GM23338 (cell line): ENCODE data around the gene NPW. TPM values are rescaled to one million over a fixed set of nuclear protein-coding genes. Genes with fewer than 3 reads are reported as not detected.

Experiments used
- ATAC-seq: fragments of 200-7000 bp; cut with Tn5 transposase; 3 replicates; pipeline ENCODE4 v1.9.1; 2020
- DNase-seq: peaks from one replicate; pipeline ENCODE4 v3.0.0-alpha.2; 2015; ENCODE audit warnings: low spot score
- H2AFZ ChIP-seq: fragments of 200-600 bp; sonication (generic); 2 replicates; pipeline ENCODE4 v1.8.0; 2016; ENCODE audit warnings: antibody characterized with exemption, mild to moderate bottlenecking, moderate library complexity
- H3F3A ChIP-seq: fragments of 200-600 bp; sonication (generic); replicated peaks from 2 replicates; pipeline ENCODE4 v1.8.0; 2017; ENCODE audit warnings: antibody characterized with exemption, mixed run types, low read depth
- H3K27ac ChIP-seq: fragments of 200-600 bp; sonication (generic); 2 replicates; pipeline ENCODE4 v1.6.1; 2016; ENCODE audit warnings: low read depth
- H3K27me3 ChIP-seq: fragments of 200-600 bp; sonication (generic); 2 replicates; pipeline ENCODE4 v1.8.0; 2016; ENCODE audit warnings: mild to moderate bottlenecking, mixed run types, moderate library complexity; ENCODE audit not compliant: insufficient read depth
- H3K36me3 ChIP-seq: fragments of 200-600 bp; sonication (generic); 2 replicates; pipeline ENCODE4 v1.8.0; 2016; ENCODE audit warnings: mild to moderate bottlenecking; ENCODE audit not compliant: insufficient read depth
- H3K4me1 ChIP-seq: fragments of 200-600 bp; sonication (generic); 2 replicates; pipeline ENCODE4 v1.8.0; 2016; ENCODE audit warnings: mild to moderate bottlenecking, moderate library complexity; ENCODE audit not compliant: insufficient read depth
- H3K4me2 ChIP-seq: fragments of 200-600 bp; sonication (generic); 2 replicates; pipeline ENCODE4 v1.7.1; 2017; ENCODE audit warnings: mixed run types
- H3K4me3 ChIP-seq: fragments of 200-600 bp; sonication (generic); 2 replicates; pipeline ENCODE4 v1.6.1; 2016; ENCODE audit warnings: mixed run types
- H3K79me2 ChIP-seq: fragments of 200-600 bp; sonication (generic); replicated peaks from 2 replicates; pipeline ENCODE4 v1.8.0; 2017; ENCODE audit warnings: mild to moderate bottlenecking; ENCODE audit not compliant: insufficient read depth
- H3K9me2 ChIP-seq: fragments of 200-600 bp; sonication (generic); 2 replicates; pipeline ENCODE4 v1.8.0; 2017; ENCODE audit not compliant: insufficient read depth
- H4K20me1 ChIP-seq: fragments of 200-600 bp; sonication (generic); replicated peaks from 2 replicates; pipeline ENCODE4 v1.8.0; 2017; ENCODE audit warnings: mild to moderate bottlenecking; ENCODE audit not compliant: insufficient read depth
- H3K27ac Mint-ChIP-seq: 2 replicates; pipeline ENCODE4 v1.8.0; 2020; ENCODE audit warnings: inconsistent platforms, mild to moderate bottlenecking, moderate library complexity, mixed read lengths
- H3K27me3 Mint-ChIP-seq: 3 replicates; pipeline ENCODE4 v1.8.0; 2022; ENCODE audit warnings: low read depth, mild to moderate bottlenecking, moderate library complexity, mixed read lengths, inconsistent platforms; ENCODE audit not compliant: insufficient read depth, poor library complexity
- H3K36me3 Mint-ChIP-seq: 3 replicates; pipeline ENCODE4 v1.8.0; 2021; ENCODE audit warnings: low read depth, mild to moderate bottlenecking, inconsistent platforms, moderate library complexity, mixed read lengths
- H3K4me1 Mint-ChIP-seq: 3 replicates; pipeline ENCODE4 v1.8.0; 2020; ENCODE audit warnings: mild to moderate bottlenecking, inconsistent platforms, mixed read lengths
- H3K4me3 Mint-ChIP-seq: 3 replicates; pipeline ENCODE4 v1.8.0; 2021; ENCODE audit warnings: moderate library complexity, mild to moderate bottlenecking, inconsistent platforms, mixed read lengths
- H3K9me3 Mint-ChIP-seq: 3 replicates; pipeline ENCODE4 v1.8.0; 2020; ENCODE audit warnings: moderate library complexity, mild to moderate bottlenecking, inconsistent platforms, mixed read lengths
- CREB1 ChIP-seq: fragments of 250-450 bp; sonication (Bioruptor Pico); IDR thresholded peaks from 2 replicates; pipeline ENCODE4 v1.5.0; 2020; ENCODE audit warnings: low read depth, mild to moderate bottlenecking, moderate library complexity
- EZH2 ChIP-seq: fragments of 200-600 bp; sonication (generic); IDR thresholded peaks from one replicate; pipeline ENCODE4 v1.8.0; 2017; ENCODE audit warnings: antibody characterized with exemption, mild to moderate bottlenecking, low read depth; ENCODE audit not compliant: unreplicated experiment
- EZH2phosphoT487 ChIP-seq: fragments of 200-600 bp; sonication (generic); IDR thresholded peaks from one replicate; pipeline ENCODE4 v1.8.1; 2018; ENCODE audit warnings: antibody characterized with exemption; ENCODE audit not compliant: unreplicated experiment
- JUNB ChIP-seq: IDR thresholded peaks from one replicate; pipeline ENCODE4 v1.6.1; 2016; ENCODE audit warnings: antibody characterized with exemption; ENCODE audit not compliant: unreplicated experiment
- NANOG ChIP-seq: IDR thresholded peaks from 2 replicates; pipeline ENCODE4 v1.6.1; 2016; ENCODE audit warnings: antibody characterized with exemption, borderline replicate concordance
- POLR2AphosphoS5 ChIP-seq: IDR thresholded peaks from 2 replicates; pipeline ENCODE4 v1.6.1; 2016; ENCODE audit warnings: antibody characterized with exemption, low read depth
- REST ChIP-seq: IDR thresholded peaks from one replicate; pipeline ENCODE4 v1.6.1; 2018; ENCODE audit warnings: antibody characterized with exemption; ENCODE audit not compliant: unreplicated experiment
- STAT1 ChIP-seq: IDR thresholded peaks from one replicate; pipeline ENCODE4 v1.6.1; 2016; ENCODE audit warnings: antibody characterized with exemption; ENCODE audit not compliant: unreplicated experiment
- ZNF114 ChIP-seq: fragments of 250-450 bp; sonication (Bioruptor Pico); IDR thresholded peaks from 2 replicates; pipeline ENCODE4 v1.5.0; 2020; ENCODE audit warnings: mild to moderate bottlenecking, moderate library complexity
- ZNF331 ChIP-seq: fragments of 250-450 bp; sonication (Bioruptor Pico); IDR thresholded peaks from 2 replicates; pipeline ENCODE4 v1.5.0; 2020; ENCODE audit warnings: low read depth, mild to moderate bottlenecking, moderate library complexity
- polyA plus RNA-seq: library from polyadenylated mRNA; unstranded; fragments of >200 nt; fragmentation: Nextera tagmentation; extraction: Ambion mirVana; gene quantifications from 2 replicates; pipeline ENCODE4 v1.2.1, GENCODE V29; 2016
- total RNA-seq: library from RNA; depleted of rRNA; stranded (reverse); fragments of >200 nt; shearing (Covaris generic); gene quantifications from 2 replicates; pipeline ENCODE4 v1.2.3, GENCODE V29; 2014
- TF ChIP-seq, protein P1 (sequence below), 2 experiments: fragments of 200-600 bp in 1 of 2; sonication (generic) in 1 of 2; conservative IDR thresholded peaks; 2 replicates each; pipeline versions ENCODE4 v1.5.1 to v1.6.1; 2016 to 2017; ENCODE audit warnings: antibody characterized with exemption in 2 of 2, low read depth in 2 of 2, mild to moderate bottlenecking in 2 of 2, moderate library complexity in 1 of 2
- TF ChIP-seq, protein P2 (sequence below): IDR thresholded peaks from 2 replicates; pipeline ENCODE4 v1.6.1; 2016; ENCODE audit warnings: antibody characterized with exemption
- TF ChIP-seq, protein P3 (sequence below): fragments of 250-450 bp; sonication (Bioruptor Pico); IDR thresholded peaks from 2 replicates; pipeline ENCODE4 v1.5.0; 2020; ENCODE audit warnings: mild to moderate bottlenecking, moderate library complexity

Gene NPW
- total and polyA plus RNA-seq, 2 experiments from 2014 or later, result 4.5 to 37.6 TPM

- H3K79me2 ChIP-seq, result peaks cover 3% of the 10 kb centered on the region; the same call in 1 of the 2 replicates
- no peaks in the 10 kb centered on the region for H4K20me1 ChIP-seq
- H3K36me3 ChIP-seq, result no peaks in the 10 kb centered on the region; the same call in 1 of the 2 replicates
- Mint-ChIP-seq H3K27ac (no peak overlapping the region), H3K9me3 (no peaks in the 10 kb centered on the region), H3K4me1 (no peaks in the 10 kb centered on the region), H3K27me3 (peaks cover 5% of the 10 kb centered on the region), H3K36me3 (peaks cover 23% of the 10 kb centered on the region), H3K4me3 (no peak overlapping the region)
- H2AFZ ChIP-seq, result no peak overlapping the region
- no peak overlapping the region for H3K27ac ChIP-seq
- ATAC-seq, result no peak
- no peaks in the 10 kb centered on the region for H3K4me1 ChIP-seq
- H3K4me3 ChIP-seq, result no peak overlapping the region
- no peak for TF ChIP-seq NANOG
- TF ChIP-seq POLR2AphosphoS5, result no peak
- TF ChIP-seq, protein P1, sequence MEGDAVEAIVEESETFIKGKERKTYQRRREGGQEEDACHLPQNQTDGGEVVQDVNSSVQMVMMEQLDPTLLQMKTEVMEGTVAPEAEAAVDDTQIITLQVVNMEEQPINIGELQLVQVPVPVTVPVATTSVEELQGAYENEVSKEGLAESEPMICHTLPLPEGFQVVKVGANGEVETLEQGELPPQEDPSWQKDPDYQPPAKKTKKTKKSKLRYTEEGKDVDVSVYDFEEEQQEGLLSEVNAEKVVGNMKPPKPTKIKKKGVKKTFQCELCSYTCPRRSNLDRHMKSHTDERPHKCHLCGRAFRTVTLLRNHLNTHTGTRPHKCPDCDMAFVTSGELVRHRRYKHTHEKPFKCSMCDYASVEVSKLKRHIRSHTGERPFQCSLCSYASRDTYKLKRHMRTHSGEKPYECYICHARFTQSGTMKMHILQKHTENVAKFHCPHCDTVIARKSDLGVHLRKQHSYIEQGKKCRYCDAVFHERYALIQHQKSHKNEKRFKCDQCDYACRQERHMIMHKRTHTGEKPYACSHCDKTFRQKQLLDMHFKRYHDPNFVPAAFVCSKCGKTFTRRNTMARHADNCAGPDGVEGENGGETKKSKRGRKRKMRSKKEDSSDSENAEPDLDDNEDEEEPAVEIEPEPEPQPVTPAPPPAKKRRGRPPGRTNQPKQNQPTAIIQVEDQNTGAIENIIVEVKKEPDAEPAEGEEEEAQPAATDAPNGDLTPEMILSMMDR (conservative IDR thresholded peaks at IDR 0.05; ENCODE audit: low read depth in 2 of 2), result no peak
- TF ChIP-seq JUNB, result no peak
- no peak for TF ChIP-seq STAT1
- no peak for TF ChIP-seq EZH2phosphoT487
- no peak for TF ChIP-seq ZNF331 (CRISPR knock-in tag)
- TF ChIP-seq, protein P2, sequence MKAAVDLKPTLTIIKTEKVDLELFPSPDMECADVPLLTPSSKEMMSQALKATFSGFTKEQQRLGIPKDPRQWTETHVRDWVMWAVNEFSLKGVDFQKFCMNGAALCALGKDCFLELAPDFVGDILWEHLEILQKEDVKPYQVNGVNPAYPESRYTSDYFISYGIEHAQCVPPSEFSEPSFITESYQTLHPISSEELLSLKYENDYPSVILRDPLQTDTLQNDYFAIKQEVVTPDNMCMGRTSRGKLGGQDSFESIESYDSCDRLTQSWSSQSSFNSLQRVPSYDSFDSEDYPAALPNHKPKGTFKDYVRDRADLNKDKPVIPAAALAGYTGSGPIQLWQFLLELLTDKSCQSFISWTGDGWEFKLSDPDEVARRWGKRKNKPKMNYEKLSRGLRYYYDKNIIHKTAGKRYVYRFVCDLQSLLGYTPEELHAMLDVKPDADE, result no peak
- TF ChIP-seq REST, result no peak
- no peak for TF ChIP-seq EZH2
- TF ChIP-seq CREB1 (CRISPR knock-in tag), result no peak
- TF ChIP-seq, protein P3, sequence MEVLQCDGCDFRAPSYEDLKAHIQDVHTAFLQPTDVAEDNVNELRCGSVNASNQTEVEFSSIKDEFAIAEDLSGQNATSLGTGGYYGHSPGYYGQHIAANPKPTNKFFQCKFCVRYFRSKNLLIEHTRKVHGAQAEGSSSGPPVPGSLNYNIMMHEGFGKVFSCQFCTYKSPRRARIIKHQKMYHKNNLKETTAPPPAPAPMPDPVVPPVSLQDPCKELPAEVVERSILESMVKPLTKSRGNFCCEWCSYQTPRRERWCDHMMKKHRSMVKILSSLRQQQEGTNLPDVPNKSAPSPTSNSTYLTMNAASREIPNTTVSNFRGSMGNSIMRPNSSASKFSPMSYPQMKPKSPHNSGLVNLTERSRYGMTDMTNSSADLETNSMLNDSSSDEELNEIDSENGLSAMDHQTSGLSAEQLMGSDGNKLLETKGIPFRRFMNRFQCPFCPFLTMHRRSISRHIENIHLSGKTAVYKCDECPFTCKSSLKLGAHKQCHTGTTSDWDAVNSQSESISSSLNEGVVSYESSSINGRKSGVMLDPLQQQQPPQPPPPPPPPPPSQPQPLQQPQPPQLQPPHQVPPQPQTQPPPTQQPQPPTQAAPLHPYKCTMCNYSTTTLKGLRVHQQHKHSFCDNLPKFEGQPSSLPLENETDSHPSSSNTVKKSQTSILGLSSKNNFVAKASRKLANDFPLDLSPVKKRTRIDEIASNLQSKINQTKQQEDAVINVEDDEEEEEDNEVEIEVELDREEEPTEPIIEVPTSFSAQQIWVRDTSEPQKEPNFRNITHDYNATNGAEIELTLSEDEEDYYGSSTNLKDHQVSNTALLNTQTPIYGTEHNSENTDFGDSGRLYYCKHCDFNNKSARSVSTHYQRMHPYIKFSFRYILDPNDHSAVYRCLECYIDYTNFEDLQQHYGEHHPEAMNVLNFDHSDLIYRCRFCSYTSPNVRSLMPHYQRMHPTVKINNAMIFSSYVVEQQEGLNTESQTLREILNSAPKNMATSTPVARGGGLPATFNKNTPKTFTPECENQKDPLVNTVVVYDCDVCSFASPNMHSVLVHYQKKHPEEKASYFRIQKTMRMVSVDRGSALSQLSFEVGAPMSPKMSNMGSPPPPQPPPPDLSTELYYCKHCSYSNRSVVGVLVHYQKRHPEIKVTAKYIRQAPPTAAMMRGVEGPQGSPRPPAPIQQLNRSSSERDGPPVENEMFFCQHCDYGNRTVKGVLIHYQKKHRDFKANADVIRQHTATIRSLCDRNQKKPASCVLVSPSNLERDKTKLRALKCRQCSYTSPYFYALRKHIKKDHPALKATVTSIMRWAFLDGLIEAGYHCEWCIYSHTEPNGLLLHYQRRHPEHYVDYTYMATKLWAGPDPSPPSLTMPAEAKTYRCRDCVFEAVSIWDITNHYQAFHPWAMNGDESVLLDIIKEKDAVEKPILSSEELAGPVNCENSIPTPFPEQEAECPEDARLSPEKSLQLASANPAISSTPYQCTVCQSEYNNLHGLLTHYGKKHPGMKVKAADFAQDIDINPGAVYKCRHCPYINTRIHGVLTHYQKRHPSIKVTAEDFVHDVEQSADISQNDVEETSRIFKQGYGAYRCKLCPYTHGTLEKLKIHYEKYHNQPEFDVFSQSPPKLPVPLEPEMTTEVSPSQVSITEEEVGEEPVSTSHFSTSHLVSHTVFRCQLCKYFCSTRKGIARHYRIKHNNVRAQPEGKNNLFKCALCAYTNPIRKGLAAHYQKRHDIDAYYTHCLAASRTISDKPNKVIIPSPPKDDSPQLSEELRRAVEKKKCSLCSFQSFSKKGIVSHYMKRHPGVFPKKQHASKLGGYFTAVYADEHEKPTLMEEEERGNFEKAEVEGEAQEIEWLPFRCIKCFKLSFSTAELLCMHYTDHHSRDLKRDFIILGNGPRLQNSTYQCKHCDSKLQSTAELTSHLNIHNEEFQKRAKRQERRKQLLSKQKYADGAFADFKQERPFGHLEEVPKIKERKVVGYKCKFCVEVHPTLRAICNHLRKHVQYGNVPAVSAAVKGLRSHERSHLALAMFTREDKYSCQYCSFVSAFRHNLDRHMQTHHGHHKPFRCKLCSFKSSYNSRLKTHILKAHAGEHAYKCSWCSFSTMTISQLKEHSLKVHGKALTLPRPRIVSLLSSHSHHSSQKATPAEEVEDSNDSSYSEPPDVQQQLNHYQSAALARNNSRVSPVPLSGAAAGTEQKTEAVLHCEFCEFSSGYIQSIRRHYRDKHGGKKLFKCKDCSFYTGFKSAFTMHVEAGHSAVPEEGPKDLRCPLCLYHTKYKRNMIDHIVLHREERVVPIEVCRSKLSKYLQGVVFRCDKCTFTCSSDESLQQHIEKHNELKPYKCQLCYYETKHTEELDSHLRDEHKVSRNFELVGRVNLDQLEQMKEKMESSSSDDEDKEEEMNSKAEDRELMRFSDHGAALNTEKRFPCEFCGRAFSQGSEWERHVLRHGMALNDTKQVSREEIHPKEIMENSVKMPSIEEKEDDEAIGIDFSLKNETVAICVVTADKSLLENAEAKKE (CRISPR knock-in tag), result no peak
- TF ChIP-seq ZNF114 (CRISPR knock-in tag), result no peak
- H3K4me2 ChIP-seq, result no peak overlapping the region
- H3K9me2 ChIP-seq, result no peaks in the 10 kb centered on the region
- H3F3A ChIP-seq, result no peaks in the 10 kb centered on the region
- DNase-seq, result no peak
- H3K27me3 ChIP-seq, result no peaks in the 10 kb centered on the region
Measured at GRCh38 chr16:2053897-2054296, 34.3 kb downstream of the NPW start.
